Left ventricle myocardium inferior (tissue), 1 donor: Measurements from ENCODE around the gene MPV17. TPM values are rescaled to one million over a fixed set of nuclear protein-coding genes. Genes with fewer than 3 reads are reported as not detected.

ENCODE experiments used
- DNase-seq: peaks from one replicate; pipeline ENCODE4 v3.0.0-alpha.2; 2020
- H3K27ac ChIP-seq: fragments of 200-600 bp; replicated peaks from 2 replicates; pipeline ENCODE4 v1.8.0; 2021
- H3K27me3 ChIP-seq: fragments of 200-600 bp; 2 replicates; pipeline ENCODE4 v1.8.0; 2021; ENCODE audit warnings: low read depth
- H3K36me3 ChIP-seq: fragments of 200-600 bp; 2 replicates; pipeline ENCODE4 v1.8.0; 2021
- H3K4me1 ChIP-seq: fragments of 200-600 bp; 2 replicates; pipeline ENCODE4 v1.8.0; 2021
- H3K4me3 ChIP-seq: fragments of 200-600 bp; 2 replicates; pipeline ENCODE4 v1.8.0; 2021; ENCODE audit warnings: mild to moderate bottlenecking, moderate library complexity
- H3K9me3 ChIP-seq: fragments of 200-600 bp; replicated peaks from 2 replicates; pipeline ENCODE4 v1.8.0; 2021
- intact Hi-C: fragments of 100-400 bp; cut with micrococcal nuclease; formaldehyde crosslinking; loops from one replicate; pipeline ENCODE4 v1.11.0; 2022
- total RNA-seq: library from RNA; stranded (reverse); fragmentation: NEBNext Ultra II Directional; extraction: Animal tissue kit (Norgen Biotek cat#: 25700); gene quantifications from one replicate; pipeline ENCODE4 v1.2.1, GENCODE V29; 2021
- TF ChIP-seq, protein P1 (sequence below): fragments of 200-600 bp; IDR thresholded peaks from 2 replicates; pipeline ENCODE4 v1.8.0; 2021; ENCODE audit warnings: antibody characterized with exemption, mild to moderate bottlenecking, borderline replicate concordance
- donor health status: DM: no; HTN: yes; CAD: no; lungs with severe emphysema.

MPV17 gene
- total RNA-seq, 1 donor from 2014 or later = 59.2 TPM

DNA sequence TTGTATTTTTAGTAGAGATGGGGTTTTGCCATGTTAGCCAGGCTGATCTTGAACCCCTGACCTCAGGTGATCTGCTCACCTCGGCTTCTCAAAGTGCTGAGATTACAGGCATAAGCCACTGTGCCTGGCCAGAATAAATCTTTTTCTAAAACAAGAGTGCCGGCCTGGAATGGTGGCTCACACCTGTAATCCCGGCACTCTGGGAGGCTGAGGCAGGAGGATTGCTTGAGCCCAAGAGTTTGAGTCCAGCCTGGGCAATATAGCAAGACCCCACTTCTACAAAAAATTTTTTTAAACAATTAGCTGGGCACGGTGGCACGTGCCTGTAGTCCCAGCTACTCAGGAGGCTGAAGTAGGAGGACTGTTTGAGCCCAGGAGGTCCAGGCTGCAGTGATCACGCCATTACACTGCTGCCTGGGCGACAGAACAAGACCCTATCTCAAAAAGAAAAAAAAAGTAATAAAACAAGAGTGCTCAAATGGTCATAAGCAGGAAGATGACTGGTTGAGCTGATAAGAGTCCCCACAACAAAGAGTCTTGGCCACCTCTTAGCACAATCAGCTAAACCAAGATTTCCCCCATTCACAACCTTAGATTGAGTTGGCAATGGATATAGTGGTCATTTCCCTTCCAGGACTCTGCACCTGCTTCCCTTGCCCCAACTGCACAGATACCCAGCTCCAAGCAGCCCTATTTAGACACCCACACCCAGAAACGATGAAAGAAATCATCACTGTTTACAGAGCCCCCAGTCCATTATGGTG is 8.8 kb downstream of the MPV17 start:
- no peak for DNase-seq
- H3K4me3 ChIP-seq = no peak overlapping the region
- peaks cover 12% of the 10 kb centered on the region for H3K36me3 ChIP-seq
- peaks cover 6% of the 10 kb centered on the region for H3K4me1 ChIP-seq
- H3K27me3 ChIP-seq = no peaks in the 10 kb centered on the region
- TF ChIP-seq, protein P1, sequence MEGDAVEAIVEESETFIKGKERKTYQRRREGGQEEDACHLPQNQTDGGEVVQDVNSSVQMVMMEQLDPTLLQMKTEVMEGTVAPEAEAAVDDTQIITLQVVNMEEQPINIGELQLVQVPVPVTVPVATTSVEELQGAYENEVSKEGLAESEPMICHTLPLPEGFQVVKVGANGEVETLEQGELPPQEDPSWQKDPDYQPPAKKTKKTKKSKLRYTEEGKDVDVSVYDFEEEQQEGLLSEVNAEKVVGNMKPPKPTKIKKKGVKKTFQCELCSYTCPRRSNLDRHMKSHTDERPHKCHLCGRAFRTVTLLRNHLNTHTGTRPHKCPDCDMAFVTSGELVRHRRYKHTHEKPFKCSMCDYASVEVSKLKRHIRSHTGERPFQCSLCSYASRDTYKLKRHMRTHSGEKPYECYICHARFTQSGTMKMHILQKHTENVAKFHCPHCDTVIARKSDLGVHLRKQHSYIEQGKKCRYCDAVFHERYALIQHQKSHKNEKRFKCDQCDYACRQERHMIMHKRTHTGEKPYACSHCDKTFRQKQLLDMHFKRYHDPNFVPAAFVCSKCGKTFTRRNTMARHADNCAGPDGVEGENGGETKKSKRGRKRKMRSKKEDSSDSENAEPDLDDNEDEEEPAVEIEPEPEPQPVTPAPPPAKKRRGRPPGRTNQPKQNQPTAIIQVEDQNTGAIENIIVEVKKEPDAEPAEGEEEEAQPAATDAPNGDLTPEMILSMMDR = no peak
- no peak overlapping the region for H3K27ac ChIP-seq
- no peaks in the 10 kb centered on the region for H3K9me3 ChIP-seq
- intact Hi-C loops = no loop called here

DNA sequence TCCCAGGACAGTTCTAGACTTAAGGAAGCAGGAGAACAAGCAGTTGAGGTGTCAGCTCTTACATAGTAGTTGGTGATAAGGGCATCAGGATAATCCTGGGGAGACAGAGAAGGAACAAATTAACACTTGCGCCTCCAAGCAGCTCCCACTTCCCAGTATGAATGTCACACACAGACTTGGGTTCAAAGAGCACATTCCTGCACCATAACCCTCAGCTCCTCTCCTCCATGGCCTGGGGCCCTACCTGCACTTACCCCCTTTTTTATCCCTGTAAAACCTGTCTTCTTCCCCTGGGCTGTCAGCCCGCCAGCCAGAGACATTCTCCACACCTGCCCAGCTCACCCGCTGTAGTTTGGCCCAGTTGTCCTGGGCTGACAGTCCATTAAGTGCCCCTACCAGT is 10.7 kb downstream of the MPV17 start:
- Histone ChIP-seq H3K4me1 (peaks cover 24% of the 10 kb centered on the region), H3K36me3 (peaks cover 31% of the 10 kb centered on the region), H3K27me3 (peaks cover 18% of the 10 kb centered on the region), H3K9me3 (no peaks in the 10 kb centered on the region), H3K27ac (no peak overlapping the region), H3K4me3 (no peak overlapping the region)
- intact Hi-C loops = no loop called here
- TF ChIP-seq, protein P1 = no peak
- DNase-seq = no peak

- TF ChIP-seq, protein P1 = no peak
- H3K27me3 ChIP-seq = peaks cover 43% of the 10 kb centered on the region
These were observed 13.2 kb downstream of the MPV17 start for GRCh38 chr2:27309651-27310050.

DNA sequence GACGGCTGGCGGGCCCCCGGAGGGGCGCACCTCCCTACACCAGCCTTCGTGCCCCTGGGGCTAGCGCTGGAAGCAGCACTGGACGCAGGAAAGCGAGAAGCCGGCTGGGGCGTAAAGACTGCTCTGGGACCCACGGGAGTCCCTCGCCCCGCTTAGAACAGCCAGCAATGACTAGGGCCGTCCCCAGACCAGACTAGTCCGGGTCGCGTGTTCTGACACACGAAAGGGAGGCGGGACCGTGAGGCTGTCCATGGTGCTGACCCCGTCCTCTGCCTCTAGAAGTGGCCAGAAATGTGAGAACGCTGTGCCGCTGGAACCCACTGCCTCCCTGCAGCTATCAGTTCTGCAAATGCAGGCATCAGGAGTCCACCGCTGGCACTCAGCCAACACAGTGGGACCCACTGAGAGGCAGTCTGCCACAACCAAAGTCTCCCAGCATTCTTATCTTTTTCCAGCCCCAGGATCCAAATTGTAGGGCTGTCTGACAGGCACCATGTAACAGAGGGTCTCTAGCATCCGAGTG is 14.5 kb downstream of the MPV17 start, which contains the start of gene UCN:
TSS of gene UCN (minus strand) at position 87 of the 523 bp plus-strand sequence. CDS start 550 bp downstream, outside the sequence.
- Histone ChIP-seq H3K27ac (peak within 1 kb of the TSS; percentile 28), H3K27me3 (peaks cover 44% of the 10 kb centered on the region), H3K4me1 (peaks cover 32% of the 10 kb centered on the region), H3K9me3 (no peaks in the 10 kb centered on the region), H3K4me3 (no peak within 1 kb of the TSS), H3K36me3 (peaks cover 62% of the 10 kb centered on the region)
- intact Hi-C loops = no loop called here
- DNase-seq = no peak
- TF ChIP-seq, protein P1 = no peak

More at GRCh38 chr2:27309651-27310050, 13.2 kb downstream of the MPV17 start:
- intact Hi-C loops = no loop called here
- Histone ChIP-seq H3K36me3 (peaks cover 56% of the 10 kb centered on the region), H3K27ac (no peak overlapping the region), H3K4me3 (no peak overlapping the region), H3K4me1 (peaks cover 32% of the 10 kb centered on the region), H3K9me3 (no peaks in the 10 kb centered on the region)
- DNase-seq = no peak

DNA sequence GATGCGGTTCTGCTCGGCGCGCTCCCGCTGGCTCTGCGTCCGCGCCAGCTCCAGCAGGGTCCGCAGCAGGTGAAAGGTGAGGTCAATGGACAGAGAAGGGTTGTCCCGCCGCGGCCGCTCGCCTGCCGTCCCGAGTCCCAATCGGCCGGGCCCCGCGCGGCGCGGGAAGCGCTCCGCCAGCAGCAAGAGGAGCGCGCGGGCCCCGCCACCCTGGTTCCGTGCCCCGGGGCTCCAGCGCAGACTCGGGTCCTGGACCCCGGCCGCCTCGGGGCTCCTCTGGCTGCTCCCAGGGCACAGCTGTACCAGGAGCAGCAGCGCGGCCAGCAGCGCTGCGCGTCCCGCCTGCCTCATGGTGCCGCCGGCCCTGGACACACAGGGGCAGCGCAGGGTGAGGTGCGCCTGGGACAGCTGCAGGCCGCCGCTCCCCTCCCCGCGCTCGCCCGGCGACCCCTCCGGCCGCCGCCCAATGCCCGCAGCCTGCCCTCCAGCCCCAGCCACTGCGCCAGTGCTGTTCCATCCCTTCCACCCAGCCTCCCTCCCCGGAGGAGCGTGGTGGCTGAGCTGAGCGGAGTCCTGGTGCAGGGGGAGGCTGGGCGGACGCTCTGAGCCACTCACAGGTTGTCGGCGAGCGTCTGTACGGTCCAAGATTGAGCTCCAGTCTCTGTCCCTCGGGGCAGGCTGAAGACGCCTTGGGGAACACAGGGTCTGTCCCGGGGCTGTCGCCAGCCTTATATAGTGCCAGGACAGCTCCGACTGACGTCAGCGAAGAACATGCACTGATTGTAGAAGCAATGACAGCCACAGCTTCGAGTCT is 15.1 kb downstream of the MPV17 start:
- intact Hi-C loops = no loop called here
- Histone ChIP-seq H3K4me1 (peaks cover 37% of the 10 kb centered on the region), H3K9me3 (no peaks in the 10 kb centered on the region), H3K27ac (peak overlapping the region; percentile 28), H3K36me3 (peaks cover 62% of the 10 kb centered on the region), H3K4me3 (no peak overlapping the region), H3K27me3 (peaks cover 44% of the 10 kb centered on the region)
- DNase-seq = no peak
- TF ChIP-seq, protein P1 = no peak
